Liver (tissue), 9 donors: ENCODE data around the gene SETBP1. TPM values are rescaled to one million over a fixed set of nuclear protein-coding genes. Genes with fewer than 3 reads are reported as not detected.

ENCODE experiments used
- DNase-seq: peaks from one replicate; pipeline ENCODE4 v3.0.0-alpha.2; 2017; ENCODE audit warnings: low spot score
- H3K27ac ChIP-seq, 2 donors: one replicate each; pipeline ENCODE4 v1.7.0; 2013; ENCODE audit warnings: inconsistent platforms in 2 of 2, low read length in 2 of 2, control low read depth in 1 of 2, low read depth in 1 of 2, mild to moderate bottlenecking in 1 of 2
- H3K27me3 ChIP-seq, 4 donors: one replicate each; pipeline versions ENCODE4 v1.6.1 to v1.7.0; 2013; ENCODE audit warnings: low read length in 3 of 4, inconsistent platforms in 1 of 4, mild to moderate bottlenecking in 1 of 4, moderate library complexity in 1 of 4; ENCODE audit not compliant: control insufficient read depth in 4 of 4, insufficient read depth in 4 of 4
- H3K36me3 ChIP-seq, 4 donors: one replicate each; pipeline versions ENCODE4 v1.6.1 to v1.7.0; 2013; ENCODE audit warnings: low read length in 3 of 4, mild to moderate bottlenecking in 3 of 4, low read depth in 1 of 4, moderate library complexity in 1 of 4; ENCODE audit not compliant: control insufficient read depth in 4 of 4, insufficient read depth in 3 of 4
- H3K4me1 ChIP-seq, 4 donors: one replicate each; pipeline versions ENCODE4 v1.6.1 to v1.7.0; 2013; ENCODE audit warnings: low read length in 3 of 4, mild to moderate bottlenecking in 3 of 4, moderate library complexity in 1 of 4; ENCODE audit not compliant: control insufficient read depth in 4 of 4, insufficient read depth in 4 of 4
- H3K4me3 ChIP-seq, 3 donors: one replicate each; pipeline versions ENCODE4 v1.6.1 to v1.7.0; 2013; ENCODE audit warnings: low read length in 3 of 3, control low read depth in 1 of 3, low read depth in 1 of 3, mild to moderate bottlenecking in 1 of 3
- H3K9ac ChIP-seq, 2 donors: one replicate each; pipeline ENCODE4 v1.7.0; 2013; ENCODE audit warnings: low read length in 2 of 2, mild to moderate bottlenecking in 2 of 2, moderate library complexity in 2 of 2, control low read depth in 1 of 2, low read depth in 1 of 2
- H3K9me3 ChIP-seq, 4 donors: one replicate each; pipeline versions ENCODE4 v1.6.1 to v1.7.0; 2013; ENCODE audit warnings: low read length in 3 of 4; ENCODE audit not compliant: control insufficient read depth in 4 of 4
- ATF3 ChIP-seq: IDR thresholded peaks from 2 replicates; pipeline ENCODE4 v1.6.1; 2016; ENCODE audit warnings: antibody characterized with exemption
- CTCF ChIP-seq: fragments of 150-350 bp; IDR thresholded peaks from 2 replicates; pipeline ENCODE4 v1.5.1; 2017; ENCODE audit warnings: improper control_type of control experiment, low read depth, low read length; ENCODE audit not compliant: missing input control
- EGR1 ChIP-seq, 2 donors: IDR thresholded peaks; 2 replicates each; pipeline ENCODE4 v1.6.1; 2016 to 2018; ENCODE audit warnings: antibody characterized with exemption in 2 of 2, low read depth in 2 of 2
- GABPA ChIP-seq, 2 donors: IDR thresholded peaks in 1 of 2; conservative IDR thresholded peaks in 1 of 2; 2 replicates each; pipeline ENCODE4 v1.6.1; 2016; ENCODE audit warnings: antibody characterized with exemption in 2 of 2, mild to moderate bottlenecking in 1 of 2, moderate library complexity in 1 of 2
- HNF4A ChIP-seq, 2 donors: conservative IDR thresholded peaks; 2 replicates each; pipeline ENCODE4 v1.6.1; 2016; ENCODE audit warnings: antibody characterized with exemption in 2 of 2, mild to moderate bottlenecking in 2 of 2
- HNF4G ChIP-seq: IDR thresholded peaks from 2 replicates; pipeline ENCODE4 v1.6.1; 2016; ENCODE audit warnings: antibody characterized with exemption
- JUND ChIP-seq, 2 donors: IDR thresholded peaks; 2 replicates each; pipeline ENCODE4 v1.6.1; 2016; ENCODE audit warnings: antibody characterized with exemption in 2 of 2
- NR2F2 ChIP-seq: IDR thresholded peaks from 2 replicates; pipeline ENCODE4 v1.6.1; 2016; ENCODE audit warnings: antibody characterized with exemption
- REST ChIP-seq: IDR thresholded peaks from 2 replicates; pipeline ENCODE4 v1.6.1; 2016; ENCODE audit warnings: antibody characterized with exemption, mild to moderate bottlenecking
- YY1 ChIP-seq: IDR thresholded peaks from 2 replicates; pipeline ENCODE4 v1.6.1; 2016; ENCODE audit warnings: antibody characterized with exemption, mild to moderate bottlenecking
- ZBTB33 ChIP-seq: IDR thresholded peaks from 2 replicates; pipeline ENCODE4 v1.6.1; 2016; ENCODE audit warnings: antibody characterized with exemption
- WGBS: extraction: QIAGEN DNeasy Blood & Tissue Kit; methylation state at CpG from one replicate; pipeline ENCODE4 v1.1.7; 2013; 5-methylcytosine and 5-hydroxymethylcytosine counted together
- polyA plus RNA-seq, 2 donors: library from polyadenylated mRNA; stranded (reverse) in 1 of 2; unstranded in 1 of 2; fragments of 200-250 nt in 1 of 2; fragments of >200 nt in 1 of 2; fragmentation: Nextera tagmentation in 1 of 2; extraction: Ambion mirVana in 1 of 2; gene quantifications; one replicate each; pipeline versions ENCODE4 v1.2.1 to v1.2.3, GENCODE V29; 2013 to 2015
- total RNA-seq, 2 donors: library from RNA; depleted of rRNA; stranded (reverse); fragments of >200 nt; gene quantifications; one replicate each; pipeline ENCODE4 v1.2.3, GENCODE V29; 2014
- donor health status: healthy.
- donor health status: healthy.
- donor health status: healthy.
- donor health status: healthy.
- donor health status: healthy.

SETBP1 gene
- total and polyA plus RNA-seq, 4 donors: 2.5 to 15.8 (median 4.7) TPM

- WGBS: 75% methylated on average over 5 of the region's 5 CpGs
- DNase-seq: no peak
- H3K9ac ChIP-seq: no peak overlapping the region
- H3K9me3 ChIP-seq: no peaks in the 10 kb centered on the region
- H3K27me3 ChIP-seq: no peaks in the 10 kb centered on the region
- H3K4me3 ChIP-seq: no peak overlapping the region
- no peaks in the 10 kb centered on the region for H3K36me3 ChIP-seq
- no peak for TF ChIP-seq HNF4G
- no peak for TF ChIP-seq EGR1 (IDR thresholded peaks at IDR 0.05; ENCODE audit: low read depth in 2 of 2)
- no peak for TF ChIP-seq CTCF
- TF ChIP-seq HNF4A (conservative IDR thresholded peaks at IDR 0.05): no peak
- no peak for TF ChIP-seq GABPA (IDR thresholded peaks at IDR 0.05 in 1 of 2, conservative IDR thresholded peaks at IDR 0.05 in 1 of 2)
- TF ChIP-seq JUND (IDR thresholded peaks at IDR 0.05): no peak
- H3K4me1 ChIP-seq: no peaks in the 10 kb centered on the region
- H3K27ac ChIP-seq: no peak overlapping the region
Observed at GRCh38 chr18:45103319-45104048, 422.8 kb downstream of the SETBP1 start.

GRCh38 chr18:45104049-45104395 lies 423.3 kb downstream of the SETBP1 start:
- Histone ChIP-seq H3K9me3 (no peaks in the 10 kb centered on the region), H3K27me3 (no peaks in the 10 kb centered on the region), H3K9ac (no peak overlapping the region), H3K27ac (no peak overlapping the region), H3K4me3 (no peak overlapping the region), H3K4me1 (no peaks in the 10 kb centered on the region), H3K36me3 (no peaks in the 10 kb centered on the region)
- no peak for DNase-seq
- WGBS: 67% methylated on average over 1 of the region's 1 CpG
- TF ChIP-seq JUND (IDR thresholded peaks at IDR 0.05) (no peak), ZBTB33 (no peak), REST (no peak), YY1 (no peak), CTCF (no peak), NR2F2 (no peak), ATF3 (no peak), EGR1 (IDR thresholded peaks at IDR 0.05; ENCODE audit: low read depth in 2 of 2) (no peak)
